A549 (cell line): ENCODE results near the gene VPS26A.
"Not testable (repeated sequence)": the region's sequence is repeated elsewhere in the genome, so short reads cannot be mapped to it uniquely, and the experiment has no call there.

Experiments used
- EP300 ChIP-seq, 2 experiments: fragments of >200 bp; sonication (Bioruptor Twin); formaldehyde crosslinking; IDR thresholded peaks; 2 replicates in 1 of 2; 3 replicates in 1 of 2; pipeline ENCODE4 v1.6.1; 2016 to 2017
- MYC ChIP-seq: IDR thresholded peaks from 2 replicates; pipeline ENCODE4 v1.6.1; 2012; ENCODE audit warnings: mild to moderate bottlenecking, inconsistent platforms, low read length, improper control_type of control experiment, borderline replicate concordance
- RAD21 ChIP-seq, 2 experiments: fragments of >200 bp in 1 of 2; sonication (Bioruptor Twin) in 1 of 2; formaldehyde crosslinking in 1 of 2; IDR thresholded peaks in 1 of 2; conservative IDR thresholded peaks in 1 of 2; 2 replicates in 1 of 2; 3 replicates in 1 of 2; pipeline ENCODE4 v1.6.1; 2012 to 2018; ENCODE audit warnings: inconsistent platforms in 1 of 2
- SMC3 ChIP-seq: fragments of >200 bp; sonication (Bioruptor Twin); formaldehyde crosslinking; IDR thresholded peaks from 3 replicates; pipeline ENCODE4 v1.6.1; 2018; ENCODE audit warnings: inconsistent platforms
- TF ChIP-seq, protein P1 (sequence below): IDR thresholded peaks from 2 replicates; pipeline ENCODE4 v1.6.1; 2012

DNA sequence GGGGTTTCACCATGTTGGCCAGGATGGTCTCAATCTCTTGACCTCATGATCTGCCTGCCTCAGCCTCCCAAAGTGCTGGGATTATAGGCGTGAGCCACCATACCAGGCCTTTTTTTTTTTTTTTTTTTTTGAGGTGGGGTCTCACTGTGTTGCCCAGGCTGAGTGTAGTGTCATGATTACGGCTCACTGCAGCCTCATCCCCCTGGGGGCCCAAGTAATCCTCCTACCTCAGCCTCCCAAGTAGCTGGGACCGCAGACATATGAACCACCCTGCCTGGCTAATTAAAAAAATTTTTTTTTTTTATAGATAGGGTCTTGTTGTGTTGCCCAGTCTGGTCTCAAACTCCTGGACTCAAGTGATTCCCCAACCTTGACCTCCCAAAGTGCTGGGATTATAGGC, 18.1 kb downstream of the VPS26A start:
- not testable (repeated sequence) for TF ChIP-seq SMC3; EP300 (IDR thresholded peaks at IDR 0.05); MYC; RAD21 (conservative IDR thresholded peaks at IDR 0.05 in 1 of 2, IDR thresholded peaks at IDR 0.05 in 1 of 2)
- TF ChIP-seq, protein P1, sequence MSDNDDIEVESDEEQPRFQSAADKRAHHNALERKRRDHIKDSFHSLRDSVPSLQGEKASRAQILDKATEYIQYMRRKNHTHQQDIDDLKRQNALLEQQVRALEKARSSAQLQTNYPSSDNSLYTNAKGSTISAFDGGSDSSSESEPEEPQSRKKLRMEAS, result not testable (repeated sequence)
